Stimulated activated CD4-positive, alpha-beta T cell treated with anti-CD3 and anti-CD28 coated beads, Interleukin-12 subunit alpha, Interleukin-12 subunit beta, amount 100 ng/mL, for 4 hours (primary cell): Measurements from ENCODE around the gene PARD3B.

Source experiments
- DNase-seq: peaks from one replicate; pipeline ENCODE4 v3.0.0-alpha.2; 2020

PARD3B gene

DNA sequence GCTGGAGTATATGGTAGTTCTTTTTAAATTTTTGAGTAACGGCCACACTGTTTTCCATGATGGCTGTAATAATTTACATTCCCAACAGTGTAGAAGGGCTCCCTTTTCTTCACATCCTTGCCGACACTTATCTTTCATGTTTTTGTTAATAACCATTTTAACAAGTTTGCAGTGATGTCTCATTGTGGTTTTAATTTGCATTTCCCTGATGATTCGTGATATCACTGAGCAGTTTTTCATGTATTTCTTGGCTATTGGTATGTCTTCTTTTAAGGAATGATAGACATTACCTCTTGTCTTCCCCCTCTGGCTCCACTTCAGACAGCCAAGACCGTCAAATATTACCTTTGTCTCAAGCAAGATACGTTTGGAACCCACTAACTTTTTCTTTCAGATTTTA is 765.9 kb downstream of the PARD3B start:
- no peak for DNase-seq

DNA sequence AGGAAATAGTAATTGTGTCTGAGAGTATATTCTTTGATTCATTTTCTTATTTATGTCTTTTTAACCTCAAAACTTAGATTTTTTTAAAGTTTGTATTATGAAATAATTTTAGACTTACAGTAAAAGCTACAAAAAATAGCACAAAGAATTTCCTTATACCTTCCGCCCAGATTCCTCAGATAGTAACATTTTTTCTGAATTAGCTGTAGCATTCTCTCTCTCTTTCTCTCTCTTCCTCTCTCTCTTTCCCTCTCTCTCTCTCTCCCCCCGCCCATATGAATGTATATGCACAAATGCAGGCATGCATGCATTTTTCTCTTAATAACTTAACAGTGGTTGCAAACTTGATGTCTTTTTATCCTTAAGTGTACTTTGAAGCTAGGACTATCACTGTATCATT is 776.0 kb downstream of the PARD3B start:
- DNase-seq, result no peak

DNA sequence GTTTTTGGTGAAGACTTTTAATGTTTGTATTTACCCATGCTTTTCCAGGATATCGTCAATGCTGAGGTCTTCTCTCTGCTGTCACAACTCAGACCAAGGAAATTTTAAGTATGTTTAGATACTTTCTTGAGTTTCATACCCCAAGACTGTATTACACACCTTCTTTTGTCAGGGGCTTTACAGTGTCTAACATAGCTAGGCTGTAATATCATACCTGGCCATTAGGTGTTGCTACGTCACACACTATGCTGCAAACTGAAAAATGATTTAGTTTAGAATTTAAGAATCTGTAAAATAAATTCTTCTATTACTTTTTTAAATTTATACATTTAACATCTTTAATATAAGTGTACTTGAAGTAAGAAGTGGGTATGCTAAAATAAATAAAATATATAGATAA is 778.7 kb downstream of the PARD3B start:
- DNase-seq, result no peak

DNA sequence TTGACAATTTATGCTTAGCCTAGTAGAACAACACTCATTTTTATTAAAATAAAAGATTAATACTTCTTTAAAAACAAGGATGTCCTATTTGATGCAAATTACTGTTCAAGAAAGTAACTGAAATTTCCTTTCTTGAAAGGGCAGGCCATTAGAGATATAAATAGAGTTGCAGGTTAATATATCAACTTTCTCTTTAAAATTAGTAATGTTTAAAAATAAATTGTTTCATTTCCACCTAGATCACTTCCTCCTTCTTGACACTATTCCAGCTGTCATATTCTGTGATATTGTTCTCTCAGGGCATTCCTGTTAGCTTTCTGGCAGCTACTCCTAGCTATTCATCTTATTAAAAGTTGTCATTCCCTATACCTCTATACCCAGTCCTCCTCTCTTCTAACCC is 779.1 kb downstream of the PARD3B start:
- no peak for DNase-seq

DNA sequence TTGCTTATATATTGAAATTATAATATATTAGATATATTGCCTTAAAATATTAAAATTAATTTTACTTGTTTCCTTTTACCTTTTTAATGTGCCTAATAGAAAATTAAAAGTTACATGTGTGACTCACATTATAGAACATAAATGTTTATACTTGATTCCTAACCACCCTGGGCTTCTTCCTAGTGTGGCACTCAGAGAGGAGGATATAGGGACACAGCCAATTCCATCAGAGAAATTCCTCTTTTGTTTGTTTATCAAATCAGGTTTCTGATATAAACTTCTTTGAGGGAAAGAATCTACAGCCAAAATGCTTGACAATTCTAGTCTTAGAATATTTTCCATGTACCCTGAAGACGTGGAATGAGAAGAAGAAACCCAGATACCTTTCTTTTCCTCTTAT is 788.1 kb downstream of the PARD3B start:
- no peak for DNase-seq

DNA sequence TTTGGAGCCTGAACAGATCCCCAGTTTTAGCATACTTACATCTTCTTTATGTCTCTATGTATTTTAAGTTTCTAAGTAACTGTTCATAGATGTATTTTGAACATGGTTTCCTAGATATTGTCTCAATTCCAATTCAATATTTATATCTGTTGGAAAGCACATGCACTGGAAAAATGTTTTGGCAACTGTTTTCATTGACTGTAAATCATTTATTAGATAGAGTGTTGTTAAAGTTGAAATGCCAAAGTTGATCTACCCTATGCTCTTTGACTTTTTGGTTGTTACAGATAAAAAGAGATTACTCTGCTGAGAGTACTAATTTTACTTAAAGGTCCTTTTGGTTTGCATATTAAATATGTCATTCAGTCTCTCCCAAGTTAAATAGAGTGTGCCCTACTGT is 792.0 kb downstream of the PARD3B start:
- no peak for DNase-seq

DNA sequence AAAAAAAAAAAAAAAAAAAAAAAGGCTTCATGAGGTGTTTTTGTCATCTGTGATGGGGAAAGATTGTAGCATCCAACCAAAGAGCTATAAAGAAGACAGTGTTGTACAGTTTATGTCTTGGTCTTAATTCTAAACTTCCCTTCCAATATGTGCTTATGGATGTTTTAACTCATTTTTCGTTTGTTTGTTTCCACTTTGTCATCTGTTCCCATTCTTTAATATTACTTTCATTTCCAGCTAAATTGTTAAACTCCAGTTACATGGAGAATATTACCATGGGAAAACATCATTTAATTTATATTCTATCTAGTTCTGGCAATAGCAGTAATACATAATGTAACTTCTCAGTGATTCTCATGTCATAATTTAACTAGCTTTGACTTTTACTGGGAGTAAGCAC is 792.9 kb downstream of the PARD3B start:
- DNase-seq, result no peak

DNA sequence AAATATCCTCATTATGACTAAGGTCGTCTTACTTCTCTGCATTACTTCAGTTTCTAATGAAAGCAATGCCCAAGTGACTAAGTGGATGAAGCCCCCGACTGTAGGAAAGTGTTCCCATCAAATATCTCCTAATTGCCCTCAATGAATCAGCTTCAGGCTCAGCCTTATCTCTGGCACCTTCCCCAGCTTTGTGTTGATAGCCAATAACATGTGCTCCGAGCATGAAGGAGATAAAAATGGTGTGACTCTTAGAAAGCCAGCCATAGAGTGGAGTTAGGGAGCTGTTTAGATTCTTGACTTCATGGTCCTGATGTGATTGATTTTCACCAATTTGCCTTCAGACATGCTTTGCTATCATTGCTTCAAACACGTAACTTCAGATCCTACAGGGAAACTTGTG is 797.8 kb downstream of the PARD3B start:
- DNase-seq, result no peak

DNA sequence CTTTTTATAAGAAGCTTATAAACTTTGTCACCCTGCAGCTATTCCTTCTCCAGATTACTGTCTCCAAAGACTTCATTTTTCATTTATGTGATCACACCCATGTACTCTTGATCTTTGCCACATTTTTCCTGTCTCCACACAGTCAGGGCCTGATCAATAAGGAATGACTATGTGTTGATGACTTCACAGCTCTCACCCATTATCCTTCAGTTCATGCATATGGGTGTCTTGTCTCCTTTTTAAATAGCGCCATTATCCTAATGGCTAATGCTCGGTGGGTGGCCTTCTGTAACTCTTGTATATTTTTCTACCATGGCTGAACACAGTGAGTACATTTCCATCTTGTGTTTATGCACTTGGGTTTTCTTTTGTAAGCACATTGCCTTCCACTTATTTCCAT is 801.4 kb downstream of the PARD3B start:
- DNase-seq, result no peak

DNA sequence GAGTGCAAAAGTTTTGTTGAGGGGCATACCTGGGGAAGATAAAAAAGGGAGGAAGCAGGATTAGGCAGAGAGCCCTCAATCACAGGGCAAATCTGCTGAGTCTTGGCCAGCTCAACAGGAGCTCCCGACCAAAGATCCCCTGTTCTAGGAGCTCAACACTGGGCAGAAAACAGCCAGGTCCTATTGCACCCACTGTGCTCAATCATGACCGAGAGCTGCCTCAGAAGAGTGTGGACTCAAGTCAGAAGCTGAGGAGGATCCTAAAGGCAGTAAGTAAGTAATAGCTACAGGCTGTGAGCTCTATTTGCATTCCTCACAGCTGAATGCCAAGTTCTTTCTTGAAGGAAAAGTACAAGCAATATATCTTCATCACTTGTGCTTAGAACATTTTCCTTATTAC is 802.6 kb downstream of the PARD3B start:
- no peak for DNase-seq

DNA sequence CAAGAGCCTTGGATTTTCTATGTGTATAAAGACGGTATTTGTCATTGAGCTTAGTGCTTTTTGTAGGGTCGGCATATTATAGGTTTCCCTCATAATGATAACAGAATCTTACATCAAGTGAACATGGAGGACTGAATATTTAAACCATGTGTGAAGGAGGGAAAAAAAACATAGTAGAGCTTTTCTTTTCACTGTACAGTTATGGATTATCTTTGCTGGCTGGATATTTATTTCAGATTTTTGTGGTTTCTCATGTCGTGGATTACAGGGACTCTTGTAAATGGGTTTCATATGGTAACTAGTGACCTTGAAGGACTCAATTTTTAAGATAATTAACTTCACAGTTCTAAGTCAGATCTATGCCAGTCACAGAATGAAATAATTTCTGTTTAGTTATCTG is 806.8 kb downstream of the PARD3B start:
- DNase-seq, result no peak

DNA sequence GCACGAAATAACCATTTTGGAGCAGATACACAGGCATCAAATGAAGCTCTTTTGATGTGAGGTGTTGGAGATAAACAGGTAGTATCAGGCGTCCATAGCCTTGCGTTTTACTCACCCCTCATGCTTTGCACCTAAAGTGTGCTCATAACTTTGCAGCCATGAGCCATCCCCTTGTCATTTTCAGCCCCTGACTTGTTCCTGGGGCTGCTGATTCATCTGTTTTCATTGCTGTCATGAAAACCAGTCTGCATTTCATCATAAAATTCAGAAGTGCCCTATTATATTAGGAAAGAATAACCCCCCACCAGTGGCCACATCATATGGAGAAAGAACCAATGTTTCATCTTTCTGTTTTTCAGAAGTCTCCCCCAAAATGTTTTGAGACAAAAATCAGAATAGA is 807.3 kb downstream of the PARD3B start:
- DNase-seq, result no peak

DNA sequence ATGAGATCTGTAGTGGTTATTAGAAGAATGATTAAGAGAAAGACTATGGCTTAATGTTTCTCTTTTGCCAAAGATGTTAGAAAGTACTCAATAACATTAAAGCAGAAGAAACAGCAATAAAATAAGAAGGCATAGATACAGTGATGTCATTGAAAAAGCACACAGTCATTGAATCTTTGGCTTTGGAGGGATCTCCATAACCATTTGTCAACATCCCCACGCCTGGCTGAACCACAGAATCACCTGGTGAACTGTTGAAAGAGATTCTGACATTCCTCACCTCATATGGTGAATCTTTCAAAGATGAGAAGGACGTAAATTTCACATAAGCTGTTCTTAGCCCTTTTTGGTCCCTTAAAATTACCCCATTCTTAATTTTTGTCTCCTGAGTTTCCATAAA is 812.5 kb downstream of the PARD3B start:
- no peak for DNase-seq

DNA sequence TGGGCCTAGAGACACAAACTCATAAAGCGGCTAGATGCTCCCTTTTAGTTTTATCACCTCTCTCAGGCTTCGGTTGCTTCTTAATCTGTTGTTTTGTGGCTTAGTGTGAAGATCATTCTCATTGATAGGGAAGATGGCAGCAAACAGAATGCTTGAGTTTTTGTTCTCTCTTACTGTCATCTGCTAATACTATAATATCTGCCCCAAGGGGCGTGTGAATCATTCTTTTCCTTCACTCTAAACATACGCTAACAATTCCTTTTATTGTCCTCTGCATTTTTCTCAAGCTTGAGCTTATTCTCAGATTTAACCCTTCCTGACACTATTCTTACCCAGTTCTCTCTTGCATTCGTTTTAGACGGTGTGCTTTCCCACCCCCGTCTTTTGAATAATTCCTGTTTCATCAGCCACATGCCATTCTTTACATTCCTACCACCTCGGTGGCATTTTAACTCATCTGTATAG is 813.1 kb downstream of the PARD3B start:
- no peak for DNase-seq

DNA sequence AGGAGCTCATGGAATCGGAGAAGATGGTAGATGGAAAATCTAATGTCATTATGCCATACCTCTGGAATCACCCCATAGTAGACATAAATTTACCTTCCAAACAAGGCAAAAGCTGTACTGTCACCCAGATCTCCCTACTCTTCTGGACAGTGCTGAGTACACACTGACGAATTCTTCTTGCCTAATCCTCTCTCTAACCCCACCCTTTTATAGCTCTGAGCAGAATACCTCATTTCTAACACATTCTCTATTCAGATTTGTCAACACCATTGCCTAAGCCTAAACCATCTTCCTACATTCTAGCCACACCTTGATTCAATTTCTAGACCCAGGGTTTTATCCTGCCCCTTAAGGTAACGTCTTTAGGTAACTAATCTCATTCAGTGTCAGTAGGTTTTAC is 816.0 kb downstream of the PARD3B start:
- DNase-seq, result no peak

DNA sequence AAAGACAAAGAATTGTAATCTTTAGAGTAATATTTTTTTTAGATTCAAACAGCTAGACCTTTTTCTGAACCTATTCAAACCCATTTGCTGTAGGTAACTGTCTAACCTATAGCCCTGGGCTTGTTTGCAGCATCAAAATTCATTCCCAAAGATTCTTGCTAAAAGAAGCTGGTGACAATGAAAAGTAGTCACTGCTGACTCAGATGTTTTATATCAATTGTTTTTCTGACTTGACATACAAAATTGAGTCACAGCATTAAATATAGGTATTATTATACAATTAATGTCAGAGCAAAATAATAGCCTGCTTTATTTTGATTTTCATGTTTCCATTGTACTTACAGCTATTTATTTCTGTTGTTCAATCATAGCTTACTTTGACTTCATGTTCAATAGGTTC is 816.7 kb downstream of the PARD3B start:
- no peak for DNase-seq

DNA sequence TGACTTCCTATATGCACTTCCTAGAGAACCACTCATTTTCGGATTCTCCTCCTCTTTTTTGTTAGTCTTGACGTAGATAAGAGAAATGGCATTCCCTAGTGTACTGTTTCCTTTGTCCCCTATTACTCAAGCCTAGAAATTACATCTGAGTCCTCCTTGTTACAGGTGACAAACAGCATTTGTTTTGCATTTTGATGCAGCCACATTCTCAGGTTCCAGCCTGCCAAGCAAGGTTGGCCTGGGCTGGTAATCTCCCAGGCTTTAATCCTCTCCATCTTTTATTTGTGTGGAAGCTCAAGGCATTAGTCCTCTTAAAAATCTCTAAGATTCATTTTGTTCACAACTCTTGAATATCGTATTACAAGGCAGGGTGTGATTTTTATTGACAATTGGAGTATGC is 819.0 kb downstream of the PARD3B start:
- no peak for DNase-seq

DNA sequence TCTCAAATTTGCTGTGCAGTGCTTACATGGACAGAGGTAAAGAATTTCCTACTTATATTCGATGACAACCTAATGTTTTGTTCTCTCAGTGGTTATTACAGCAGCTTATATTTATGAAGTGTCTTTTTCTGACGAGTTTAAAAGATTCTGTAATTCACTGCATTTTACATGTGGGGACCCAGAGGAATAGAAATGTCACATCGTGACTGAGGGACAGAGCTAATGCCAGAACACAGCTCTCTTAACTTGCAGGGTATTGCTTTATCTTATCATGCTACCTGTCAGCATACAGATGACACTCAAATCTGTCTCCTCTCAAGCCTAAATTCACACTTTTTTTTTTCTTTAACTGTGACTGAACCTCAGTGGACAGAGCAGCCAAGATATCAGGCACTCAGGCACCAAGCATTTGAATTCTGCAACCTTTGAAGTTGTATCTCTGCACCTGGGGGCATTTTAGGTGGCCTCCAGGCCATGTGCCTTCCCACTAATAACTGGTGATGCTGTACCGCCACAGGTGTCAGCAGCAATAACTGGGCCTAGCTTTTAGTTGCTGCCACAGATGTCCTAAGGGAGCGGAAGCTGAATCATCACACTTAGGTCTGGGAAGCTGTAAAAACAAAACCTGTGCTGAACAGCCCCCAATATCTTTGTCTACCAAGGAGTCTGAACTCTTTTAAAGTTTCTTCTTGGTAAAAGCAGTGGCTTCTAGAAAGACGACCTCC is 821.2 kb downstream of the PARD3B start:
- DNase-seq, result no peak

DNA sequence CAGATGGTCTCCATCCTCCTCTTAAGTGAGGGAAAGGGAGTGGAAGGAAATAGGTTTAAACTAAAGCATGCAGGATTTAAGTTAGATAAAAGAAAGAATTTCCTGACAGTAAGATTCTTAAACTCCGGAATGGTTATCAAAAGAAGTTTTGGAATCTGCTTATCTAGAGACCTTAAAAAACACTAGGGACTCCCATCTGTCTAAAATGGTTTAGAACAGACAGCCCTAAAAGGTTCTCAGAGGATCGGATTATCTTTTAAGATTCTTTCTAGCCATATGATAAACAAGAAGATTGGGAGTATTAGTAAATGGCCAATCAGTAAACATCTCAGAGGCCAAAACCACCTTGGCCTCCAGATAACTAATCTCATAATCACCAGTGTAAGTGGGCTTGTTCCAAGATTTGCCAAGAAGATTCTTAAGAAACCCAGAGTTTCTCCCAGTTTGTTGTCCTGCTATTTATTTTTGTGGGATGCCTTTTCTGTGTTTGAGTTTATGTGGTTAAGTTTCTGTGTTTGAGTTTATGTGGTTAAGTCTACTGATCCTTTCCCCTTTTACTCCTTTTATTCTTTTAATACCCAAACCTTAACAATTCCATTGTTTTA is 822.2 kb downstream of the PARD3B start:
- DNase-seq, result no peak

DNA sequence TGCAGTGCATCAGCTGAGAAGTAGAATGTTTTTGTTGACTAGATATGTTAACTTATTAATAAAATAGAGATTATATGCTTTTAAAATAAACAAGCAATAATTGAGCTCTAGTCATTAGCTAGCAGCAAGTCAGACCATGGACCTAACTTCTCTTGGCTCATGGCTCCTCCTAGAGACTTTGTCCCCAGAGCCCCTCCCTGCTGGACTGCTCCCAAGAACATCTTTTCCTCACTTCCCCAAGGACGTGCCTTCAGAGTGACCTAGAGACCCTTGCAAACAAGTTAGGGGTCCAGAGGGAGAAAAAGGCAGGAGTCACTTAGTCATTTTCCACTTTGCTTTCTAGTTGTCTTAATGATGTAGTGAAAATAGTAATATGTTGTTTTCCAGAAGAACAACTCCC is 824.5 kb downstream of the PARD3B start:
- no peak for DNase-seq

DNA sequence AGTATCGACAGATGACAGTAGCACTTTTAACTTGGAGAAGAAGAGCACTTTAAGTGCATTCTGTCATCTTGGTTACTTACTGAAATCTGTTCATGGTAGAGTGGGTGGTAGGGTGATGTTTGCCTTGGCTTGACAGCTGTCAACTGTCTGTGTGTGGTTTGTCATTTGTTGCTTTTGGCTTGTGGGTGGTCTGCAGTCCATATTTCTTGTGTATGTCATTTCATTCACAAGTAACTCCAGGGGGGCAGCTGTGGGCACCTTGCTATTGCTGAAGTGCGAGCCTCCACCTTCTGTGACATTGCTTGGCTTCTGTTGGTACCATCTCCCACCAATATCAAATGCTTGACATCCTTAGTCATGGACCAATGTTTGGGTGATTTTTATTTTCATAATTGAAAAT is 825.5 kb downstream of the PARD3B start:
- no peak for DNase-seq

DNA sequence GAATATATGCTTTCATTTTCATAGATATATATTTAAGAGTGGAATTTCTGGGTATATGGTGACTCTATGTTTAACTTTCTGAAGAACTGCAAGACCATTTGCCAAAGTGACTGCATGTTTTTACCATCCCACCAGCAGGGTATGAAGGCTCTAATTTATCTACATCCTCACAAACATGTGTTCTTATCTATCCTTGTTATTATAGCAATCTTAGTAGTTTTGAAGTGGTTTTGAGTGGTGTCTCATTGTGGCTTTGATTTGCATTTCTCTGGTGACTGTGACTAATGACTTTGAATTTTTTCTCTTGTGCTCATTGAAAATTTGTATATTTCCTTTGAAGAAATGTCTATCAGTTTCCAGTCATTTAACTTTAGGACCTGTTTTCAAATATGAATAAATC is 826.9 kb downstream of the PARD3B start:
- DNase-seq, result no peak

DNA sequence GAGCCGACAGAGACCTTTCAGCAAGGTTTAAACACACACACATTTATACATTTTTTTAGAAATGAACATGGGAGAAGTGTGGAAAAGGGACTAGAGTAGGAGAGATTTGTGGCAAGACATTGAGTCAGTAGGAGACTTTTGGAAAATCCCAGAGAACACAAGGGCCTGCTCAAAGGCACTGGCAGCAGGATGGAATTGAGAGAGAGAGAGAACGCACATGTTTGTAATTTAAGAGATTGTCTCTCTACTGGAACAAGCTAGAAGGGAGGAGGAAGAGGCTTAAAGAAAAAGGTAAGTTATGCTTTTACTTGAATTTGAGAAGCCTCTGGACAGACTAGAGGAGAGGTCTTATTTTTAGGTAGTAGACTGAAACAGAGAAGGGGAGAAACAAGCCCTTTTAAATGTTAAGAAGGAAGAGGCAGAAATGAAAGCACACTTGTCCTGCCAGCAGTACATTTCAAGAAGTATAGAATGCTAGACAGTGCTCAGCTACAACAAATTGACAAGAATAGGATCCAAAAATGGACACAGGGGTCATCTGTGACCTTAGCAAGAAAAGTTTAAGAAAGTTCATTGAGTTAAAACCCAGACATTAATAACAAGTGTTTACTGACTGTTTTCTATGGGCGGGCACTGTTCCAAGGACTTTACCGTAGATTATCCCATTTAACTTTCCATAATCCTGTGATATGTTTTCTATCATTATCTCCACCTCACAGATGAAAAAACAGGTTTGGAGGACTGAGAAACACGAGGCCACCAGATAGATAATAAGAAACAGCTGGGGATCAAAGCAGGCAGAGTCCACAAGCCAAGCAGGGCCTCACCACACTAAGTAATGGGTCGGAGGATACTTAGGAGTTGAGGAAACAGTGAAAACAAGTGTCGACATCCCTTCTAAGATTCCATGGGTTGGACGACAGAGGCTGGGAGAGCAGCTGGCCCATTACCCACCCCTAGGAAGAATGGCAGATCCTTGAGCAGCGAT is 830.5 kb downstream of the PARD3B start:
- no peak for DNase-seq

DNA sequence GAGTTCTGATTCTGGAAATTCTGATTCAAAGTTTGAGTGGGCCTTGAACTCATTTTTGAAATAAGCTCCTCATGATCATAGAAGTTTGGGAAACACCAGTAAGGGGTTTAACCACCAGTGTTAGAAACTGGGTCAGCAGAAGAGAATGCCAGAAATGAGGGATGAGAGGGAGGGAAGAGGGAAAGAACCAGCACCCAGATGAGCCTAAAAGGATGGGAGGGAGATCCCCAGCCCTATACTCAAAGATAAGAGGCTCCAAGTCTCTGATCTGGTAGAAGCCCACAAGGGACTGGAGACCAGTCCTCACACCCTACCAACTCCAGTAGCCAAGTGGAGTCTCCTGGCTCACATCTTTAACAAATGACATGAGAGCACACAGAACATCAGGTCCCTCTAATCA is 832.0 kb downstream of the PARD3B start:
- DNase-seq, result no peak
